ENCODE measurements around the gene TOR1A.

DNA sequence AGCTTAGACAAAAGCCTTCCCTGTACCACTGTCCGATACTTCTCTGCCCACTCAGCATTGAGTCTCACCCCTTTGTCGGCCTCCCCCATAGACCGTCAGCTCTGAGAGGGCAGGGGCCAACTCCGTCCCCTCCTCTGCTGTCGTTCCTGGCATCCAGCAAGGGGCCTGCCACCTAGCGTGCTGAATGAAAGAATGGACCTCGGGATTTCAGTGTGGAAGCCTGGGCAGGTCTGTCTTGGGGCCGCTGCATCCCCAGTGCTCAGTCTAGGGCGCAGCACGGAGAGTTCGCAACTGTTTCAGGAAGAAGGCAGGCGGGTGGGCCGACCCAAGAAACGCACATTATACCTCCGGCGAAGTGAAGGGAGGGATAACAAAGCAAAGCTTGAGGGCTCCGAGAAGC is 22.4 kb downstream of the TOR1A start:
- no peak for TF ChIP-seq POLR2A (IDR thresholded peaks at IDR 0.05)
- TF ChIP-seq, protein P1, sequence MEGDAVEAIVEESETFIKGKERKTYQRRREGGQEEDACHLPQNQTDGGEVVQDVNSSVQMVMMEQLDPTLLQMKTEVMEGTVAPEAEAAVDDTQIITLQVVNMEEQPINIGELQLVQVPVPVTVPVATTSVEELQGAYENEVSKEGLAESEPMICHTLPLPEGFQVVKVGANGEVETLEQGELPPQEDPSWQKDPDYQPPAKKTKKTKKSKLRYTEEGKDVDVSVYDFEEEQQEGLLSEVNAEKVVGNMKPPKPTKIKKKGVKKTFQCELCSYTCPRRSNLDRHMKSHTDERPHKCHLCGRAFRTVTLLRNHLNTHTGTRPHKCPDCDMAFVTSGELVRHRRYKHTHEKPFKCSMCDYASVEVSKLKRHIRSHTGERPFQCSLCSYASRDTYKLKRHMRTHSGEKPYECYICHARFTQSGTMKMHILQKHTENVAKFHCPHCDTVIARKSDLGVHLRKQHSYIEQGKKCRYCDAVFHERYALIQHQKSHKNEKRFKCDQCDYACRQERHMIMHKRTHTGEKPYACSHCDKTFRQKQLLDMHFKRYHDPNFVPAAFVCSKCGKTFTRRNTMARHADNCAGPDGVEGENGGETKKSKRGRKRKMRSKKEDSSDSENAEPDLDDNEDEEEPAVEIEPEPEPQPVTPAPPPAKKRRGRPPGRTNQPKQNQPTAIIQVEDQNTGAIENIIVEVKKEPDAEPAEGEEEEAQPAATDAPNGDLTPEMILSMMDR (IDR thresholded peaks at IDR 0.05) = no peak

All from gastroesophageal sphincter (tissue), 3 donors.